ENCODE data around the gene TMEM72.

TMEM72 gene

GRCh38 chr10:44934416-44935200, 23.5 kb downstream of the TMEM72 start:
- no peak overlapping the region for H3K4me3 ChIP-seq (ENCODE audit: low read depth, low read length)
- no peak for TF ChIP-seq CTCF (IDR thresholded peaks at IDR 0.05; ENCODE audit: borderline replicate concordance, insufficient read depth, low read depth, low read length)

- H3K4me3 ChIP-seq (ENCODE audit: low read depth, low read length), result no peak overlapping the region
- TF ChIP-seq CTCF (IDR thresholded peaks at IDR 0.05; ENCODE audit: borderline replicate concordance, insufficient read depth, low read depth, low read length), result no peak
These were observed 24.2 kb downstream of the TMEM72 start for GRCh38 chr10:44935201-44935965.

DNA sequence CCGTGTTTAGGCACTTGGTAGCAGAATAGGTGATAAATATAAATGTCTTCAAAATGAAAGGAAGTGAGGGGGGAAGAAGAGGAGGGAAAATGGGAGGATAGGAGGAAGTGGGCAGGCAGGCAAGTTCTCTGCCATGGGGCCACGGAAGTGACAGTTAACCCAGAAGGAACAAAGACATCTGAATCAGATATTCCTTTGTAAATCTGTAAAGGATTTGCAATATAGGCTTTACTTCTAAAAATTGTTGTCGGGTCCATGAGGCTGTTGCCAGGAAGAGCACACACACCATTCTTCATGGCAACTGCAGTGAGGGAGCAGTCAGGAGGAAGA, 24.8 kb downstream of the TMEM72 start:
- no peak for TF ChIP-seq CTCF (IDR thresholded peaks at IDR 0.05; ENCODE audit: borderline replicate concordance, insufficient read depth, low read depth, low read length)
- H3K4me3 ChIP-seq (ENCODE audit: low read depth, low read length), result no peak overlapping the region

DNA sequence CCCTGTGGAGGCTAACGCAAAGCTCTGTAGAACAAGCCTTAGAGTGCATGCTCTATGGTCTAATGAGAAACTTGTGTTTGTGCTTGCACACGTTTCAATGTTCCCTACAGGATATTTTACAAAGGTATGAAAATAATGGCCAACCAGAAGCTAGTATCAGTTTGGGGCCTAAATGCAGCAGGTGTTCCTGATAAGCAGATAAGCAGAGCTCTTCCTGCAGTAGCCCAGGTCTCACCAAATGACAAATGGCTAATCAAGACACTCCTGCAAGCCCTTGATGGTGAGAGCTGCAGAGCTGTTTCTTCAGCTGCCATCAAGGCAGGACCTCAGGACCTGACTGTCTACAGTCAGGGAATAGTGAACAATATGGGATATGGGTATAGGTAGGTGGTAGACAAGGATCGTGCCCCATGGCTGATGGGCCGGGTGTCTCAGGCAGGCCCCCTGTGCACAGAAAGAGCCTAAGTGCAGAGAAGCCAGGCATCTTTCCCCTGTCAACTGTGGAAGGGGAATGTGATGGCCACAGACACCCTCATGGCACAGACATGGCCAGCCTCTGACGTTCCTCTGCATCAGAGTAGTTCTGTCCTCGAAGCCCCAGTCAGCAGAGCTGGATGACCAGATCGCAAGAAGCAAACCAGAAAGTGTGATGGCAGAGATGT, 25.3 kb downstream of the TMEM72 start:
- no peak overlapping the region for H3K4me3 ChIP-seq (ENCODE audit: low read depth, low read length)
- no peak for TF ChIP-seq CTCF (IDR thresholded peaks at IDR 0.05; ENCODE audit: borderline replicate concordance, insufficient read depth, low read depth, low read length)

GRCh38 chr10:44937196-44938005, 26.3 kb downstream of the TMEM72 start:
- no peak for TF ChIP-seq CTCF (IDR thresholded peaks at IDR 0.05; ENCODE audit: borderline replicate concordance, insufficient read depth, low read depth, low read length)
- H3K4me3 ChIP-seq (ENCODE audit: low read depth, low read length), result no peak overlapping the region

GRCh38 chr10:44938956-44939355, 27.8 kb downstream of the TMEM72 start:
- H3K4me3 ChIP-seq (ENCODE audit: low read depth, low read length), result no peak overlapping the region
- no peak for TF ChIP-seq CTCF (IDR thresholded peaks at IDR 0.05; ENCODE audit: borderline replicate concordance, insufficient read depth, low read depth, low read length)
